ENCODE results near the gene TRIM31. TPM values are rescaled to one million over a fixed set of nuclear protein-coding genes. Genes with fewer than 3 reads are reported as not detected.

Gene TRIM31, protein sequence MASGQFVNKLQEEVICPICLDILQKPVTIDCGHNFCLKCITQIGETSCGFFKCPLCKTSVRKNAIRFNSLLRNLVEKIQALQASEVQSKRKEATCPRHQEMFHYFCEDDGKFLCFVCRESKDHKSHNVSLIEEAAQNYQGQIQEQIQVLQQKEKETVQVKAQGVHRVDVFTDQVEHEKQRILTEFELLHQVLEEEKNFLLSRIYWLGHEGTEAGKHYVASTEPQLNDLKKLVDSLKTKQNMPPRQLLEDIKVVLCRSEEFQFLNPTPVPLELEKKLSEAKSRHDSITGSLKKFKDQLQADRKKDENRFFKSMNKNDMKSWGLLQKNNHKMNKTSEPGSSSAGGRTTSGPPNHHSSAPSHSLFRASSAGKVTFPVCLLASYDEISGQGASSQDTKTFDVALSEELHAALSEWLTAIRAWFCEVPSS
- total RNA-seq (2014; rRNA removed; shearing (Covaris generic)) (not detected in 2 replicates), polyA plus RNA-seq (2016; fragmentation: Nextera tagmentation; extraction: Ambion mirVana) (not detected in 2 replicates)

GRCh38 chr6:30113003-30113759, at the start of gene TRIM31:
TRIM31 (minus strand) TSS chr6:30113090; CDS start chr6:30112805, 285 bp downstream.
- 74% methylated on average over 3 of the region's 3 CpGs for WGBS, 2 experiments (ENCODE audit: low coverage in 1 of 2, low lambda C conversion rate in 2 of 2, missing lambda C conversion rate in 2 of 2)
- no peaks in the 10 kb centered on the region for H3K79me2 ChIP-seq (ENCODE audit: insufficient read depth)
- no peaks in the 10 kb centered on the region for H3K4me1 ChIP-seq (ENCODE audit: insufficient read depth)
- no peak within 1 kb of the TSS for H3K4me2 ChIP-seq (ENCODE audit: unreplicated experiment)
- DNase-seq, result no peak
- H3F3A ChIP-seq (ENCODE audit: insufficient read depth), result no peaks in the 10 kb centered on the region
- TF ChIP-seq EZH2 (IDR thresholded peaks at IDR 0.05; ENCODE audit: insufficient read depth, poor library complexity, severe bottlenecking) (no peak), EZH2phosphoT487 (IDR thresholded peaks at IDR 0.05; ENCODE audit: insufficient read depth, low read depth) (no peak)
- no peaks in the 10 kb centered on the region for H3K36me3 ChIP-seq (ENCODE audit: low read depth)
- H2AFZ ChIP-seq, result no peak within 1 kb of the TSS
- H3K27ac ChIP-seq, result no peak within 1 kb of the TSS
- in situ Hi-C loops (cut with MboI), result no loop called here
- no peaks in the 10 kb centered on the region for H4K20me1 ChIP-seq (ENCODE audit: insufficient read depth)
- H3K9me2 ChIP-seq (ENCODE audit: insufficient read depth), result no peaks in the 10 kb centered on the region
- no peaks in the 10 kb centered on the region for H3K9me3 ChIP-seq (ENCODE audit: low read depth)
- no peak within 1 kb of the TSS for H3K9ac ChIP-seq
- H3K4me3 ChIP-seq, result no peak within 1 kb of the TSS
- peaks cover 50% of the 10 kb centered on the region for H3K27me3 ChIP-seq (replicated peaks; ENCODE audit: insufficient read depth)

DNA sequence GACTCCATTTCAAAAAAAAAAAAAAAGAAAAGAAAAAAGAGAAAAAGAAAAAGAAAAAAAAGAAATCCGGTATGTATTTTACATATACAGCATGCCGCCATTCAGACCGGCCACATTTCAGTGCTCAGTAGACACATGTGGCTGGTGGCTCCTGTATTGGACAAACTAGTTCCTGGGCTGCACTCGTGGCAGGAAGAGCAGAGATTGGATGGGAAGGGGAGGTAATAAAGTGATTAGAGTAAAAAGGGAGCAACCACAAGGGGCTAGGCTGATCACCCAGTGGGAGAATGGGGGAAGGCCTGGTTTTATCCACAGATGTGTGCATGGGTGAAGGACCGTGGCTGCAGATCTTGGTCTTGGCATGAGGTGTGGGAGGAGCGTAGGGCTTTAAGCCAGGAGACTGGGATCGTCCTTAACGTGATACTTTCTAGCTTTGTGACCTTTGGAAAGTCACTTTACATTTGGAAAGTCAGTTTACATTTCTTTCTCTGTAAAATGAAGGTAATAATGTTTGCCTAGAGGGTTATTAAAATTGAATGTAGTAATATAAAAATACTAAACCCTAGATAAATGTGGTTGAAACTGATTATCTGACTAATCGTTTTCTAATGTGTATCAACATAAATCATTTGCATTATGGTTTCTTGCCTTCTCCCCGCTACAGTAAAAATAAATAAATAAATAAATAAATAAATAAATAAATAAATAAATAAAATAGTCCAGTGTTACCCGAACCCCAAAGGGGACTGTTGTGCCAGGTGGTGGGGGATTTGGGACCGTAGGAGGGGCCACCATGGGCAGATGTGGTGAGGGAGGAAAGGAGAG, 49.6 kb upstream of the TRIM31 start:
- no peak overlapping the region for H3K4me3 ChIP-seq
- no peak overlapping the region for H3K9ac ChIP-seq
- no peaks in the 10 kb centered on the region for H3F3A ChIP-seq (ENCODE audit: insufficient read depth)
- H3K9me2 ChIP-seq (ENCODE audit: insufficient read depth), result no peaks in the 10 kb centered on the region
- no peaks in the 10 kb centered on the region for H4K20me1 ChIP-seq (ENCODE audit: insufficient read depth)
- no peak overlapping the region for H3K4me2 ChIP-seq (ENCODE audit: unreplicated experiment)
- WGBS, 2 experiments (ENCODE audit: low coverage in 1 of 2, low lambda C conversion rate in 2 of 2, missing lambda C conversion rate in 2 of 2), result 62% methylated on average over 12 of the region's 12 CpGs
- peaks cover 8% of the 10 kb centered on the region for H3K27me3 ChIP-seq (replicated peaks; ENCODE audit: insufficient read depth)
- peaks cover 5% of the 10 kb centered on the region for H3K4me1 ChIP-seq (ENCODE audit: insufficient read depth)
- H2AFZ ChIP-seq, result no peak overlapping the region
- DNase-seq, result no peak
- in situ Hi-C loops (cut with MboI), result no loop called here
- TF ChIP-seq EZH2phosphoT487 (IDR thresholded peaks at IDR 0.05; ENCODE audit: insufficient read depth, low read depth) (no peak), EZH2 (IDR thresholded peaks at IDR 0.05; ENCODE audit: insufficient read depth, poor library complexity, severe bottlenecking) (no peak)
- no peak overlapping the region for H3K27ac ChIP-seq
- no peaks in the 10 kb centered on the region for H3K79me2 ChIP-seq (ENCODE audit: insufficient read depth)
- no peaks in the 10 kb centered on the region for H3K36me3 ChIP-seq (ENCODE audit: low read depth)
- no peaks in the 10 kb centered on the region for H3K9me3 ChIP-seq (ENCODE audit: low read depth)

- Histone ChIP-seq H3K27ac (no peak within 1 kb of the TSS), H3K4me2 (ENCODE audit: unreplicated experiment) (no peak within 1 kb of the TSS), H3K79me2 (ENCODE audit: insufficient read depth) (no peaks in the 10 kb centered on the region), H2AFZ (no peak within 1 kb of the TSS), H3F3A (ENCODE audit: insufficient read depth) (peaks cover 3% of the 10 kb centered on the region), H3K36me3 (ENCODE audit: low read depth) (no peaks in the 10 kb centered on the region), H3K9ac (no peak within 1 kb of the TSS), H3K27me3 (replicated peaks; ENCODE audit: insufficient read depth) (no peaks in the 10 kb centered on the region; the same call in 1 of the 2 replicates), H3K4me3 (no peak within 1 kb of the TSS), H3K4me1 (ENCODE audit: insufficient read depth) (peaks cover 20% of the 10 kb centered on the region), H3K9me2 (ENCODE audit: insufficient read depth) (no peaks in the 10 kb centered on the region), H4K20me1 (ENCODE audit: insufficient read depth) (no peaks in the 10 kb centered on the region), H3K9me3 (ENCODE audit: low read depth) (no peaks in the 10 kb centered on the region)
- TF ChIP-seq EZH2 (IDR thresholded peaks at IDR 0.05; ENCODE audit: insufficient read depth, poor library complexity, severe bottlenecking), result no peak
- TF ChIP-seq EZH2phosphoT487 (IDR thresholded peaks at IDR 0.05; ENCODE audit: insufficient read depth, low read depth), result no peak
- in situ Hi-C loops (cut with MboI), result no loop called here
- no peak for DNase-seq
- 50 to 74% methylated on average over 4 of the region's 4 CpGs for WGBS, 2 experiments (ENCODE audit: low coverage in 1 of 2, low lambda C conversion rate in 2 of 2, missing lambda C conversion rate in 2 of 2)
Measured at GRCh38 chr6:30160785-30161531, 48.1 kb upstream of the TRIM31 start, which contains the start of gene TRIM10. TRIM10 (minus strand) TSS chr6:30161211; CDS start chr6:30160858, 353 bp downstream.

Data from GM23248 (cell line).